HL-60/S4 (cell line): ENCODE results near the gene CCSER1.
"Not testable (repeated sequence)": the region's sequence is repeated elsewhere in the genome, so short reads cannot be mapped to it uniquely, and the experiment has no call there.

Source experiments
- in situ Hi-C: fragments of 300-500 bp; cut with MboI; formaldehyde crosslinking; loops from 2 replicates; pipeline ENCODE4 v1.14.3; 2022; ENCODE audit warnings: low sequenced_read_pairs

CCSER1 gene

GRCh38 chr4:91226867-91227266 lies 1099.7 kb downstream of the CCSER1 start:
- in situ Hi-C loops = no loop called here

GRCh38 chr4:91228659-91229058 lies 1101.5 kb downstream of the CCSER1 start:
- in situ Hi-C loops = no loop called here

- in situ Hi-C loops = no loop called here
Measured at GRCh38 chr4:91233164-91233563, 1106.0 kb downstream of the CCSER1 start.

GRCh38 chr4:91243132-91243531 lies 1115.9 kb downstream of the CCSER1 start:
- in situ Hi-C loops = no loop called here

GRCh38 chr4:91256043-91256442 lies 1128.8 kb downstream of the CCSER1 start:
- in situ Hi-C loops = no loop called here

- in situ Hi-C loops = no loop called here
Measured at GRCh38 chr4:91256751-91257150, 1129.6 kb downstream of the CCSER1 start.

- in situ Hi-C loops = no loop called here
Measured at GRCh38 chr4:91257721-91258120, 1130.5 kb downstream of the CCSER1 start.

GRCh38 chr4:91258326-91258725 lies 1131.1 kb downstream of the CCSER1 start:
- in situ Hi-C loops = no loop called here

- in situ Hi-C loops = no loop called here
Measured at GRCh38 chr4:91267543-91267942, 1140.3 kb downstream of the CCSER1 start.

- in situ Hi-C loops = not testable (repeated sequence)
Measured at GRCh38 chr4:91268481-91268880, 1141.3 kb downstream of the CCSER1 start.

GRCh38 chr4:91268913-91269312 lies 1141.7 kb downstream of the CCSER1 start:
- in situ Hi-C loops = no loop called here

- in situ Hi-C loops = no loop called here
Measured at GRCh38 chr4:91279899-91280298, 1152.7 kb downstream of the CCSER1 start.

GRCh38 chr4:91280551-91281290 lies 1153.5 kb downstream of the CCSER1 start:
- in situ Hi-C loops = no loop called here

- in situ Hi-C loops = no loop called here
Measured at GRCh38 chr4:91282217-91282616, 1155.0 kb downstream of the CCSER1 start.

GRCh38 chr4:91283726-91284230 lies 1156.6 kb downstream of the CCSER1 start:
- in situ Hi-C loops = no loop called here

- in situ Hi-C loops = no loop called here
Measured at GRCh38 chr4:91284480-91284879, 1157.3 kb downstream of the CCSER1 start.

- in situ Hi-C loops = no loop called here
Measured at GRCh38 chr4:91285487-91285886, 1158.3 kb downstream of the CCSER1 start.

- in situ Hi-C loops = no loop called here
Measured at GRCh38 chr4:91288702-91289311, 1161.6 kb downstream of the CCSER1 start.

- in situ Hi-C loops = no loop called here
Measured at GRCh38 chr4:91298156-91298700, 1171.0 kb downstream of the CCSER1 start.

GRCh38 chr4:91298824-91299223 lies 1171.6 kb downstream of the CCSER1 start:
- in situ Hi-C loops = no loop called here

GRCh38 chr4:91302120-91302519 lies 1174.9 kb downstream of the CCSER1 start:
- in situ Hi-C loops = no loop called here

GRCh38 chr4:91304292-91304691 lies 1177.1 kb downstream of the CCSER1 start:
- in situ Hi-C loops = no loop called here
